GM12878 (cell line): ENCODE measurements around the gene FURIN. TPM values are rescaled to one million over a fixed set of nuclear protein-coding genes. Genes with fewer than 3 reads are reported as not detected.

Experiments
- ATAC-seq: fragments of 200-7000 bp; cut with Tn5 transposase; 3 replicates; pipeline ENCODE4 v1.9.1; 2020; ENCODE audit warnings: mild to moderate bottlenecking, moderate library complexity
- BruUV-seq: library from RNA; stranded (reverse); fragments of 400-500 nt; replicated peaks from 2 replicates; lab custom pipeline; 2021; lab: Mats Ljungman, UMichigan
- CTCF ChIA-PET: fragments of 300-600 bp; sonication (Branson Sonifier 250); formaldehyde crosslinking; extraction: SDS; loops from one replicate; lab custom pipeline; 2021; ENCODE audit warnings: inconsistent platforms; lab: Yijun Ruan, JAX
- POLR2A ChIA-PET: fragments of 350-600 bp; formaldehyde crosslinking; extraction: SDS; loops from one replicate; lab custom pipeline; 2021; ENCODE audit warnings: inconsistent platforms; lab: Charles Lee
- RAD21 ChIA-PET: fragments of 300-600 bp; sonication (Branson Sonifier 250); formaldehyde crosslinking; loops from one replicate; lab custom pipeline; 2023; ENCODE audit warnings: antibody characterized with exemption; ENCODE audit not compliant: unreplicated experiment; lab: Charles Lee
- SMC1A ChIA-PET: fragments of 300-600 bp; sonication (Branson Sonifier 250); formaldehyde crosslinking; loops from one replicate; lab custom pipeline; 2023; ENCODE audit not compliant: unreplicated experiment, uncharacterized antibody; lab: Charles Lee
- DNase-seq: peaks from one replicate; pipeline ENCODE4 v3.0.0-alpha.2; 2011; ENCODE audit warnings: low read depth, low spot score
- FAIRE-seq: peaks from 3 replicates; lab custom pipeline; 2011; peaks lifted over from hg19 to GRCh38; lab: Jason Lieb, UNC
- H2AFZ ChIP-seq: 2 replicates; pipeline ENCODE4 v1.6.0; 2011; ENCODE audit warnings: low read depth, low read length, control low read depth; ENCODE audit not compliant: control insufficient read depth
- H3K27ac ChIP-seq: 2 replicates; pipeline ENCODE4 v1.5.1; 2011; ENCODE audit warnings: control low read depth; ENCODE audit not compliant: control insufficient read depth, insufficient read depth
- H3K27me3 ChIP-seq, 2 experiments: replicated peaks in 1 of 2; 2 replicates each; pipeline versions ENCODE4 v1.6.0 to v1.6.1; 2011; ENCODE audit warnings: low read length in 1 of 2; ENCODE audit not compliant: control insufficient read depth in 2 of 2, insufficient read depth in 2 of 2
- H3K36me3 ChIP-seq, 2 experiments: 2 replicates each; pipeline ENCODE4 v1.5.1; 2011; ENCODE audit warnings: low read length in 1 of 2; ENCODE audit not compliant: control insufficient read depth in 2 of 2, insufficient read depth in 2 of 2
- H3K4me1 ChIP-seq: 2 replicates; pipeline ENCODE4 v1.6.1; 2011; ENCODE audit warnings: mild to moderate bottlenecking, low read length, moderate library complexity, mixed read lengths; ENCODE audit not compliant: control insufficient read depth, insufficient read depth
- H3K4me2 ChIP-seq: 2 replicates; pipeline ENCODE4 v1.6.0; 2011; ENCODE audit warnings: control low read depth; ENCODE audit not compliant: control insufficient read depth, insufficient read depth
- H3K4me3 ChIP-seq: fragments of 200-600 bp; sonication (generic); 2 replicates; pipeline ENCODE4 v1.5.1; 2016
- H3K79me2 ChIP-seq: 2 replicates; pipeline ENCODE4 v1.6.0; 2011; ENCODE audit warnings: low read length; ENCODE audit not compliant: control insufficient read depth, insufficient read depth
- H3K9ac ChIP-seq: 2 replicates; pipeline ENCODE4 v1.8.0; 2011; ENCODE audit warnings: low read length, control low read depth, mixed read lengths; ENCODE audit not compliant: control insufficient read depth, insufficient read depth
- H3K9me3 ChIP-seq: replicated peaks from 3 replicates; pipeline ENCODE4 v1.5.1; 2011; ENCODE audit warnings: mild to moderate bottlenecking, low read length; ENCODE audit not compliant: control insufficient read depth, insufficient read depth
- H4K20me1 ChIP-seq: 2 replicates; pipeline ENCODE4 v1.6.0; 2011; ENCODE audit not compliant: control insufficient read depth, insufficient read depth
- ASH2L ChIP-seq: fragments of 300-600, 200-600 bp; sonication (generic); IDR thresholded peaks from 2 replicates; pipeline ENCODE4 v1.6.1; 2017; ENCODE audit warnings: low read depth, mild to moderate bottlenecking, borderline replicate concordance
- BCL11A ChIP-seq: IDR thresholded peaks from 2 replicates; pipeline ENCODE4 v1.6.1; 2011; ENCODE audit warnings: low read depth, low read length
- CREB1 ChIP-seq: IDR thresholded peaks from 2 replicates; pipeline ENCODE4 v1.6.1; 2012; ENCODE audit warnings: low read depth, mild to moderate bottlenecking, inconsistent platforms
- CTCF ChIP-seq, 3 experiments: IDR thresholded peaks in 2 of 3; conservative IDR thresholded peaks in 1 of 3; 2 replicates each; pipeline ENCODE4 v1.5.1; 2011; ENCODE audit warnings: low read depth in 3 of 3, low read length in 3 of 3, mild to moderate bottlenecking in 3 of 3, control low read depth in 2 of 3, moderate library complexity in 2 of 3, inconsistent platforms in 1 of 3, mixed read lengths in 1 of 3; ENCODE audit not compliant: control insufficient read depth in 2 of 3, insufficient read depth in 1 of 3; ENCODE audit errors: extremely low read depth in 1 of 3
- MTA3 ChIP-seq: IDR thresholded peaks from 2 replicates; pipeline ENCODE4 v1.6.1; 2012; ENCODE audit warnings: low read length, inconsistent platforms, borderline replicate concordance
- RAD51 ChIP-seq: fragments of 450-650 bp; IDR thresholded peaks from 2 replicates; pipeline ENCODE4 v1.6.1; 2016; ENCODE audit warnings: moderate library complexity, mild to moderate bottlenecking, inconsistent platforms
- RB1 ChIP-seq: fragments of 450-650 bp; formaldehyde crosslinking; IDR thresholded peaks from 2 replicates; pipeline ENCODE4 v1.6.1; 2017; ENCODE audit warnings: mild to moderate bottlenecking, borderline replicate concordance
- SP1 ChIP-seq: IDR thresholded peaks from one replicate; pipeline ENCODE4 v1.6.1; 2011; ENCODE audit warnings: low read depth, low read length
- WGBS: methylation state at CpG from one replicate; pipeline ENCODE4 v1.1.6; 2016; ENCODE audit warnings: low lambda C conversion rate; ENCODE audit not compliant: insufficient replicate concordance, insufficient coverage; ENCODE audit errors: missing lambda C conversion rate; 5-methylcytosine and 5-hydroxymethylcytosine counted together
- in situ Hi-C: fragments of 300-500 bp; cut with MboI; formaldehyde crosslinking; loops from 9 replicates; pipeline ENCODE4 v1.14.3; 2018; ENCODE audit warnings: mixed read lengths
- intact Hi-C: fragments of 100-400 bp; cut with micrococcal nuclease; formaldehyde crosslinking; loops from one replicate; pipeline ENCODE4 v1.14.2; 2022; ENCODE audit not compliant: unreplicated experiment
- polyA plus RNA-seq, 11 experiments: library from polyadenylated mRNA; depleted of rRNA in 4 of 11; unstranded in 6 of 11; stranded (reverse) in 5 of 11; fragments of >200 nt; fragmentation: Nextera tagmentation in 4 of 11; fragmentation: Illumina TruSeq in 1 of 11; extraction: Ambion mirVana in 4 of 11; extraction: Trizol in 1 of 11; gene quantifications; 1 replicate in 1 of 11; 2 replicates in 10 of 11; pipeline versions ENCODE4 v1.2.1 to v1.2.3, GENCODE V29; 2011 to 2016; ENCODE audit warnings: inconsistent platforms in 2 of 11, missing spikeins in 2 of 11, low read depth in 1 of 11
- total RNA-seq, 4 experiments: library from RNA; depleted of rRNA in 3 of 4; stranded (reverse); fragments of >200 nt in 3 of 4; fragmentation: Illumina TruSeq in 1 of 4; extraction: Trizol in 1 of 4; gene quantifications; 2 replicates each; pipeline versions ENCODE4 v1.2.1 to v1.2.3, GENCODE V29; 2013 to 2021

FURIN gene
- total and polyA plus RNA-seq, 10 of the 15 experiments (the other 5 are each of a cell fraction or from before 2014, with no cell fraction given): 0.47 to 39.9 (median 8.0) TPM

DNA sequence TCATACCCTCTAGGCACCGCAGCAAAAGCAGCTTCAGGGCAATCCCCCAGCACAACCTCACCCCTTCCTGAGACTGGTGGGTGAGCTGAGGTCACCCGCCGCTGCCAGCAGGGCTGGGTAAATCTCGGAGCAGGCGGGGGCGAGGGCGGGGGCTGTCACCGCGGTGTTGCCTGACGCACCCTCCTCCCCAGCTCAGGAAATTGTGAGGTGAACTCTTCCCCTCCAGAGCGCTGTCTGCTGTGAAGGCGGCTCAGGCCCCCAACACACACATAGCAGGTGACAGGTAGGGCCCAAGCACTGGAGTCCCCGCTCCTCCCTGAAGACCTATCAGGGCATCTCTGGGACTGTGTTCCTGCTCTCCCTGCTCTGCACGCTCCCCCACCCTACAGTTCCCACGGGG is 30.2 kb upstream of the FURIN start (continued):
- TF ChIP-seq CTCF (IDR thresholded peaks at IDR 0.05 in 2 of 3, conservative IDR thresholded peaks at IDR 0.05 in 1 of 3; ENCODE audit: control insufficient read depth in 2 of 3, extremely low read depth in 1 of 3, insufficient read depth in 1 of 3, low read depth in 3 of 3, low read length in 3 of 3): no peak
- no peak for TF ChIP-seq BCL11A
- no peak for TF ChIP-seq RB1

- RAD21 ChIA-PET: interaction anchor here (1.2 to 2.4 kb wide), 2 partner anchors 13 to 49 kb away, joined by 4 to 19 read pairs; no protein-coding TSS in a partner anchor
- Histone ChIP-seq H3K4me1 (peaks cover 22% of the 10 kb centered on the region), H3K27ac (no peak overlapping the region), H3K4me2 (0 out of 2 replicates have a peak overlapping the region, but pooled peaks have one; percentile 1), H3K9ac (no peak overlapping the region), H3K79me2 (no peaks in the 10 kb centered on the region), H3K27me3 (no peaks in the 10 kb centered on the region)
- BruUV-seq: no TSS peak
- WGBS: 10% methylated on average over 13 of the region's 15 CpGs
- in situ Hi-C loops: no loop called here
- ATAC-seq (peak; percentile 7), FAIRE-seq (no peak), DNase-seq (no peak)
- SMC1A ChIA-PET: interaction anchor here (0.8 to 2.8 kb wide), 8 partner anchors 9 to 50 kb away, joined by 3 to 19 read pairs (median 4); no protein-coding TSS in a partner anchor
- intact Hi-C loops: no loop called here
- CTCF ChIA-PET: interaction anchor here (1.1 kb wide), 1 partner anchor 95 kb away, joined by 3 read pairs; no protein-coding TSS in a partner anchor
- TF ChIP-seq SP1 (no peak), CREB1 (no peak), MTA3 (no peak), RAD51 (no peak), CTCF (IDR thresholded peaks at IDR 0.05 in 2 of 3, conservative IDR thresholded peaks at IDR 0.05 in 1 of 3; ENCODE audit: control insufficient read depth in 2 of 3, extremely low read depth in 1 of 3, insufficient read depth in 1 of 3, low read depth in 3 of 3, low read length in 3 of 3) (no peak), ASH2L (no peak)
- TF ChIP-seq, all 136 proteins: peak for 0
- POLR2A ChIA-PET: interaction anchor here (1.6 kb wide), 1 partner anchor 35 kb away, joined by 4 read pairs; no protein-coding TSS in a partner anchor
- Histone ChIP-seq H3K9me3 (no peaks in the 10 kb centered on the region), H2AFZ (no peak overlapping the region), H4K20me1 (no peaks in the 10 kb centered on the region), H3K4me3 (no peak overlapping the region), H3K36me3 (no peaks in the 10 kb centered on the region)
Measured at GRCh38 chr15:90838544-90838943, 29.8 kb upstream of the FURIN start.
